K562 (cell line): ENCODE measurements around the gene AHSG. TPM values are rescaled to one million over a fixed set of nuclear protein-coding genes. Genes with fewer than 3 reads are reported as not detected.
A peak's percentile ranks its signal among the peaks of the same experiment; 100 is the strongest.

ENCODE experiments used
- FUS ChIP-seq: fragments of 200-400 bp; formaldehyde crosslinking; optimal IDR thresholded peaks from 2 replicates; pipeline ENCODE3; 2017; ENCODE audit warnings: low read depth, low read length
- NKRF ChIP-seq: fragments of 450-650 bp; IDR thresholded peaks from 2 replicates; pipeline ENCODE4 v1.6.1; 2016; ENCODE audit warnings: borderline replicate concordance
- NRF1 ChIP-seq, 2 experiments: fragments of 450-650 bp; IDR thresholded peaks in 1 of 2; conservative IDR thresholded peaks in 1 of 2; 2 replicates each; pipeline ENCODE4 v1.6.1; 2014; ENCODE audit warnings: mild to moderate bottlenecking in 2 of 2
- POLR2A ChIP-seq: fragments of 450-650 bp; conservative IDR thresholded peaks from 2 replicates; pipeline ENCODE4 v1.6.1; 2016
- SIX5 ChIP-seq, 2 experiments: IDR thresholded peaks; 2 replicates each; pipeline ENCODE4 v1.6.1; 2011; ENCODE audit warnings: low read length in 2 of 2, borderline replicate concordance in 1 of 2, low read depth in 1 of 2, mild to moderate bottlenecking in 1 of 2, moderate library complexity in 1 of 2; ENCODE audit not compliant: insufficient read depth in 1 of 2
- ZNF696 ChIP-seq: fragments of 250-450 bp; sonication (Bioruptor Pico); conservative IDR thresholded peaks from 2 replicates; pipeline ENCODE4 v1.4.0; 2020; ENCODE audit warnings: mild to moderate bottlenecking, moderate library complexity
- polyA plus RNA-seq, 8 experiments: library from polyadenylated mRNA; depleted of rRNA in 4 of 8; stranded (reverse) in 5 of 8; unstranded in 3 of 8; fragments of >200 nt; fragmentation: Nextera tagmentation in 2 of 8; fragmentation: Illumina TruSeq in 1 of 8; extraction: Ambion mirVana in 2 of 8; extraction: Trizol in 1 of 8; gene quantifications; 2 replicates each; pipeline versions ENCODE4 v1.2.1 to v1.2.3, GENCODE V29; 2011 to 2014; ENCODE audit warnings: inconsistent platforms in 1 of 8, missing spikeins in 1 of 8
- total RNA-seq, 7 experiments: library from RNA; depleted of rRNA in 6 of 7; stranded (reverse); fragments of >200 nt in 6 of 7; fragmentation: Illumina TruSeq in 2 of 7; extraction: Trizol in 2 of 7; gene quantifications; 2 replicates each; pipeline versions ENCODE4 v1.2.1 to v1.2.3, GENCODE V29; 2011 to 2021; ENCODE audit warnings: low replicate concordance in 1 of 7

Gene AHSG
- total and polyA plus RNA-seq, 9 of the 15 experiments (the other 6 are each of a cell fraction or from before 2014, with no cell fraction given) = 0.69 TPM; not detected in 8

GRCh38 chr3:186570096-186570940, 42.5 kb upstream of the AHSG start, which contains the start of gene DNAJB11 (continued):
- peak; percentile 86 to 88 for TF ChIP-seq NRF1 (conservative IDR thresholded peaks at IDR 0.05 in 1 of 2, IDR thresholded peaks at IDR 0.05 in 1 of 2)
- TF ChIP-seq ZNF696 (CRISPR knock-in tag) = no peak
- TF ChIP-seq POLR2A = peak; percentile 98
- TF ChIP-seq FUS = no peak
- peak; percentile 71; the same call in 1 of the 2 replicates for TF ChIP-seq NKRF
- TF ChIP-seq SIX5 (IDR thresholded peaks at IDR 0.05; ENCODE audit: borderline replicate concordance in 1 of 2, insufficient read depth in 1 of 2, low read depth in 1 of 2, low read length in 2 of 2) = no peak
